Ishikawa (cell line): Measurements from ENCODE around the gene FAM200C.

Source experiments
- CEBPB ChIP-seq: IDR thresholded peaks from 2 replicates; pipeline ENCODE4 v1.6.1; 2012
- CREB1 ChIP-seq: IDR thresholded peaks from 2 replicates; pipeline ENCODE4 v1.6.1; 2012; ENCODE audit warnings: low read depth
- EGR1 ChIP-seq: IDR thresholded peaks from 2 replicates; pipeline ENCODE4 v1.6.1; 2012
- EP300 ChIP-seq: IDR thresholded peaks from 2 replicates; pipeline ENCODE4 v1.6.1; 2012; ENCODE audit warnings: borderline replicate concordance
- FOXM1 ChIP-seq: IDR thresholded peaks from 2 replicates; pipeline ENCODE4 v1.6.1; 2012; ENCODE audit warnings: low read depth, borderline replicate concordance
- NFIC ChIP-seq: IDR thresholded peaks from 2 replicates; pipeline ENCODE4 v1.6.1; 2012
- RAD21 ChIP-seq: IDR thresholded peaks from 2 replicates; pipeline ENCODE4 v1.6.1; 2012; ENCODE audit warnings: low read depth
- TAF1 ChIP-seq: IDR thresholded peaks from 2 replicates; pipeline ENCODE4 v1.6.1; 2012; ENCODE audit warnings: low read depth, mild to moderate bottlenecking
- TCF12 ChIP-seq: IDR thresholded peaks from 2 replicates; pipeline ENCODE4 v1.6.1; 2012; ENCODE audit warnings: low read depth
- TEAD4 ChIP-seq: IDR thresholded peaks from 2 replicates; pipeline ENCODE4 v1.6.1; 2012
- USF1 ChIP-seq: IDR thresholded peaks from 2 replicates; pipeline ENCODE4 v1.6.1; 2012
- YY1 ChIP-seq: IDR thresholded peaks from 2 replicates; pipeline ENCODE4 v1.6.1; 2012; ENCODE audit warnings: low read depth
- ZBTB7A ChIP-seq: IDR thresholded peaks from 2 replicates; pipeline ENCODE4 v1.6.1; 2012; ENCODE audit warnings: low read depth
- TF ChIP-seq, protein P1 (sequence below): IDR thresholded peaks from 2 replicates; pipeline ENCODE4 v1.6.1; 2012
- TF ChIP-seq, protein P2 (sequence below): IDR thresholded peaks from 2 replicates; pipeline ENCODE4 v1.6.1; 2012; ENCODE audit warnings: low read depth, mild to moderate bottlenecking

Gene FAM200C

GRCh38 chr5:160357861-160358411, 41.9 kb downstream of the FAM200C start:
- TF ChIP-seq TAF1 (no peak), RAD21 (no peak), EP300 (no peak), ZBTB7A (no peak), YY1 (no peak), NFIC (no peak), EGR1 (no peak)
- TF ChIP-seq, protein P1, sequence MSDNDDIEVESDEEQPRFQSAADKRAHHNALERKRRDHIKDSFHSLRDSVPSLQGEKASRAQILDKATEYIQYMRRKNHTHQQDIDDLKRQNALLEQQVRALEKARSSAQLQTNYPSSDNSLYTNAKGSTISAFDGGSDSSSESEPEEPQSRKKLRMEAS = no peak
- TF ChIP-seq, protein P2, sequence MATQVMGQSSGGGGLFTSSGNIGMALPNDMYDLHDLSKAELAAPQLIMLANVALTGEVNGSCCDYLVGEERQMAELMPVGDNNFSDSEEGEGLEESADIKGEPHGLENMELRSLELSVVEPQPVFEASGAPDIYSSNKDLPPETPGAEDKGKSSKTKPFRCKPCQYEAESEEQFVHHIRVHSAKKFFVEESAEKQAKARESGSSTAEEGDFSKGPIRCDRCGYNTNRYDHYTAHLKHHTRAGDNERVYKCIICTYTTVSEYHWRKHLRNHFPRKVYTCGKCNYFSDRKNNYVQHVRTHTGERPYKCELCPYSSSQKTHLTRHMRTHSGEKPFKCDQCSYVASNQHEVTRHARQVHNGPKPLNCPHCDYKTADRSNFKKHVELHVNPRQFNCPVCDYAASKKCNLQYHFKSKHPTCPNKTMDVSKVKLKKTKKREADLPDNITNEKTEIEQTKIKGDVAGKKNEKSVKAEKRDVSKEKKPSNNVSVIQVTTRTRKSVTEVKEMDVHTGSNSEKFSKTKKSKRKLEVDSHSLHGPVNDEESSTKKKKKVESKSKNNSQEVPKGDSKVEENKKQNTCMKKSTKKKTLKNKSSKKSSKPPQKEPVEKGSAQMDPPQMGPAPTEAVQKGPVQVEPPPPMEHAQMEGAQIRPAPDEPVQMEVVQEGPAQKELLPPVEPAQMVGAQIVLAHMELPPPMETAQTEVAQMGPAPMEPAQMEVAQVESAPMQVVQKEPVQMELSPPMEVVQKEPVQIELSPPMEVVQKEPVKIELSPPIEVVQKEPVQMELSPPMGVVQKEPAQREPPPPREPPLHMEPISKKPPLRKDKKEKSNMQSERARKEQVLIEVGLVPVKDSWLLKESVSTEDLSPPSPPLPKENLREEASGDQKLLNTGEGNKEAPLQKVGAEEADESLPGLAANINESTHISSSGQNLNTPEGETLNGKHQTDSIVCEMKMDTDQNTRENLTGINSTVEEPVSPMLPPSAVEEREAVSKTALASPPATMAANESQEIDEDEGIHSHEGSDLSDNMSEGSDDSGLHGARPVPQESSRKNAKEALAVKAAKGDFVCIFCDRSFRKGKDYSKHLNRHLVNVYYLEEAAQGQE = no peak

DNA sequence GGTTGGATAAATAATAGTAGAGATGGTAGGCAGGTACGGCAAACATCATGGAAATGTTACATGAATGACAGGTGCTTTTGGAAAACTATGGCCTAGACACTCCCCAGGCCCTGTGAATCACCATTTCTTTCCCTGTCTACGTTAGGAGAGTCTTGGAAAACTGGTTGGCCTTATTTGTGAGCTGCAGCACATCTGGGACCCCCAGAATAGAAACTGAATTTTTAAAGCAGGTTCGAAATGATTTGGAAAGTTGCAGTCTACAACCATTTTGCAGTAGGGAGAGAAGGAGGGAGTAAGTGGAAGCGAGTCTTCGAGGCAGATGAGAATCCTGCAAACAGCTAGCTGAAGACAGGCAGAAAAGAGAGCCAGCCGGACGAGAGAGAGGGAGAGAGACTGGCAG, 42.5 kb downstream of the FAM200C start:
- no peak for TF ChIP-seq RAD21
- no peak for TF ChIP-seq EP300
- TF ChIP-seq FOXM1 = no peak
- no peak for TF ChIP-seq TCF12
- TF ChIP-seq TAF1 = no peak
- no peak for TF ChIP-seq USF1
- TF ChIP-seq EGR1 = no peak
- TF ChIP-seq NFIC = no peak
- TF ChIP-seq, protein P2 = no peak

- TF ChIP-seq, protein P1 = no peak
- no peak for TF ChIP-seq EGR1
- TF ChIP-seq FOXM1 = no peak
- no peak for TF ChIP-seq RAD21
- no peak for TF ChIP-seq YY1
- no peak for TF ChIP-seq ZBTB7A
- no peak for TF ChIP-seq CEBPB
- TF ChIP-seq TAF1 = no peak
- no peak for TF ChIP-seq EP300
- TF ChIP-seq TCF12 = no peak
These were observed 43.1 kb downstream of the FAM200C start for GRCh38 chr5:160356550-160357347.

DNA sequence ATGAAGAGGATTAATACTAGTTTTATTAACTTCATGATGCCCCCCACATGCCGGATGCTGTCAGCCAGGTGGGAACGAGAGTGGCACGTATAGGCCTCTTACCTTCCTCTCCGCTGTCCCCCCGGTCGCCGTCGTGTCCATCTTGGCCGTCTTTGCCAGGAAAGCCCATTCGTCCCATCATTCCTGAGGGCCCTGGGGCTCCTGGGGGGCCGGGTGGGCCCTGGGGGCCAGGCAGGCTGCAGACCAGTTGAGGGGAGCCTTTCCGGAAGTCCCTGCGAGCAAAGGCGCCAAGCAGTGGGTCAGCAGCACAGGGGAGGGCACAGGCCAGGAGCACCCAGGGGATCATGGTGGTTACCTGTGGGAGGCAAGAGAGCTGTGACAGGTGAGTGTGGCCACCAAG, 45.2 kb downstream of the FAM200C start:
- TF ChIP-seq RAD21 = no peak

- TF ChIP-seq NFIC = no peak
- TF ChIP-seq YY1 = no peak
- TF ChIP-seq TEAD4 = no peak
- no peak for TF ChIP-seq USF1
- TF ChIP-seq, protein P2 = no peak
- TF ChIP-seq CEBPB = no peak
- TF ChIP-seq EGR1 = no peak
- no peak for TF ChIP-seq TAF1
- no peak for TF ChIP-seq EP300
- TF ChIP-seq FOXM1 = no peak
- TF ChIP-seq RAD21 = no peak
- no peak for TF ChIP-seq CREB1
These were observed 46.5 kb downstream of the FAM200C start for GRCh38 chr5:160353379-160353778.
